CD14-positive monocyte (primary cell): ENCODE results near the gene MTMR6. TPM values are rescaled to one million over a fixed set of nuclear protein-coding genes. Genes with fewer than 3 reads are reported as not detected.

Experiments
- DNase-seq, 3 donors: peaks; one replicate each; pipeline ENCODE4 v3.0.0-alpha.2; 2011 to 2022
- H2AFZ ChIP-seq: 2 replicates; pipeline ENCODE4 v1.6.0; 2012; ENCODE audit warnings: mild to moderate bottlenecking, low read depth, low read length, inconsistent platforms; ENCODE audit not compliant: insufficient read depth, poor library complexity, severe bottlenecking
- H3K27ac ChIP-seq, 2 donors: 1 replicate in 1 of 2; 2 replicates in 1 of 2; pipeline ENCODE4 v1.5.1; 2012 to 2013; ENCODE audit warnings: low read length in 2 of 2, control low read depth in 1 of 2, inconsistent platforms in 1 of 2, low read depth in 1 of 2, mild to moderate bottlenecking in 1 of 2
- H3K27me3 ChIP-seq, 2 donors: one replicate each; pipeline versions ENCODE4 v1.6.0 to v1.6.1; 2011 to 2013; ENCODE audit warnings: low read length in 2 of 2; ENCODE audit not compliant: control insufficient read depth in 2 of 2, insufficient read depth in 2 of 2
- H3K36me3 ChIP-seq, 2 donors: replicated peaks in 1 of 2; 1 replicate in 1 of 2; 2 replicates in 1 of 2; pipeline versions ENCODE4 v1.5.1 to v1.6.1; 2012 to 2013; ENCODE audit warnings: low read length in 2 of 2, control low read depth in 1 of 2, inconsistent platforms in 1 of 2, mild to moderate bottlenecking in 1 of 2; ENCODE audit not compliant: insufficient read depth in 2 of 2, control insufficient read depth in 1 of 2
- H3K4me1 ChIP-seq, 2 donors: 1 replicate in 1 of 2; 2 replicates in 1 of 2; pipeline versions ENCODE4 v1.5.1 to v1.6.1; 2012 to 2013; ENCODE audit warnings: low read length in 2 of 2, control low read depth in 1 of 2, inconsistent platforms in 1 of 2, mild to moderate bottlenecking in 1 of 2, moderate library complexity in 1 of 2; ENCODE audit not compliant: insufficient read depth in 2 of 2, control insufficient read depth in 1 of 2
- H3K4me2 ChIP-seq: replicated peaks from 2 replicates; pipeline ENCODE3; 2012; ENCODE audit warnings: low read length, moderate library complexity, mild to moderate bottlenecking; ENCODE audit not compliant: poor library complexity, severe bottlenecking; ENCODE audit errors: extremely low read depth
- H3K4me3 ChIP-seq, 3 experiments: fragments of 200-600 bp in 1 of 3; sonication (generic) in 1 of 3; replicated peaks in 1 of 3; 1 replicate in 2 of 3; 2 replicates in 1 of 3; pipeline ENCODE4 v1.5.1; 2011 to 2013; ENCODE audit warnings: low read length in 3 of 3, mild to moderate bottlenecking in 3 of 3, control low read depth in 2 of 3, low read depth in 2 of 3, inconsistent platforms in 1 of 3, moderate library complexity in 1 of 3
- H3K79me2 ChIP-seq: 2 replicates; pipeline ENCODE4 v1.6.0; 2012; ENCODE audit warnings: mild to moderate bottlenecking, control low read depth, inconsistent platforms, low read length, moderate library complexity; ENCODE audit not compliant: insufficient read depth
- H3K9ac ChIP-seq: 2 replicates; pipeline ENCODE4 v1.6.0; 2017; ENCODE audit warnings: low read length, mild to moderate bottlenecking; ENCODE audit not compliant: insufficient read depth, poor library complexity, severe bottlenecking
- H3K9me3 ChIP-seq, 2 donors: replicated peaks in 1 of 2; 1 replicate in 1 of 2; 2 replicates in 1 of 2; pipeline versions ENCODE4 v1.5.1 to v1.6.1; 2012 to 2013; ENCODE audit warnings: low read length in 2 of 2, control low read depth in 1 of 2; ENCODE audit not compliant: control insufficient read depth in 1 of 2, insufficient read depth in 1 of 2
- H4K20me1 ChIP-seq: 2 replicates; pipeline ENCODE4 v1.6.0; 2012; ENCODE audit warnings: mild to moderate bottlenecking, low read length, control low read depth, moderate library complexity; ENCODE audit not compliant: insufficient read depth
- H3K27ac Mint-ChIP-seq, 7 donors: one replicate each; pipeline ENCODE4 v1.8.0; 2020; ENCODE audit warnings: mild to moderate bottlenecking in 7 of 7, mixed read lengths in 7 of 7, moderate library complexity in 6 of 7, inconsistent platforms in 2 of 7
- H3K27me3 Mint-ChIP-seq, 3 donors: one replicate each; pipeline ENCODE4 v1.8.0; 2021 to 2022; ENCODE audit warnings: low read depth in 3 of 3, mild to moderate bottlenecking in 3 of 3, mixed read lengths in 3 of 3, moderate library complexity in 3 of 3, inconsistent platforms in 1 of 3
- H3K36me3 Mint-ChIP-seq, 2 donors: one replicate each; pipeline ENCODE4 v1.8.0; 2020; ENCODE audit warnings: mixed read lengths in 2 of 2, inconsistent platforms in 1 of 2, mild to moderate bottlenecking in 1 of 2
- H3K4me1 Mint-ChIP-seq: one replicate; pipeline ENCODE4 v1.8.0; 2020; ENCODE audit warnings: mild to moderate bottlenecking, mixed read lengths
- H3K4me3 Mint-ChIP-seq, 2 donors: one replicate each; pipeline ENCODE4 v1.8.0; 2020; ENCODE audit warnings: mild to moderate bottlenecking in 2 of 2, mixed read lengths in 2 of 2, moderate library complexity in 1 of 2
- H3K9me3 Mint-ChIP-seq, 7 donors: one replicate each; pipeline ENCODE4 v1.8.0; 2020 to 2022; ENCODE audit warnings: mixed read lengths in 7 of 7, mild to moderate bottlenecking in 6 of 7, moderate library complexity in 6 of 7, inconsistent platforms in 2 of 7
- CTCF ChIP-seq: fragments of 200-600 bp; IDR thresholded peaks from one replicate; pipeline ENCODE4 v1.8.0; 2022; ENCODE audit warnings: antibody characterized with exemption, mild to moderate bottlenecking
- WGBS: methylation state at CpG from one replicate; pipeline ENCODE4 v1.1.5; 2013; ENCODE audit warnings: missing lambda C conversion rate; ENCODE audit not compliant: insufficient coverage; 5-methylcytosine and 5-hydroxymethylcytosine counted together
- intact Hi-C, 2 donors: fragments of 100-400 bp; cut with micrococcal nuclease; formaldehyde crosslinking; loops; one replicate each; pipeline versions ENCODE4 v1.15.0 to v1.15.1; 2023
- polyA plus RNA-seq, 3 donors: library from polyadenylated mRNA; depleted of rRNA in 1 of 3; unstranded in 2 of 3; stranded (reverse) in 1 of 3; fragments of 300-500 nt in 2 of 3; fragments of >200 nt in 1 of 3; fragmentation: Illumina TruSeq in 2 of 3; gene quantifications; 1 replicate in 2 of 3; 2 replicates in 1 of 3; pipeline ENCODE4 v1.2.3, GENCODE V29; 2012 to 2021

Gene MTMR6
- polyA plus RNA-seq, 3 donors, result 7.4 to 31.9 (median 24.4) TPM

GRCh38 chr13:25224151-25224550, 63.1 kb downstream of the MTMR6 start:
- H3K36me3 ChIP-seq, result no peaks in the 10 kb centered on the region
- WGBS, result 96% methylated on average over 4 of the region's 9 CpGs
- Mint-ChIP-seq H3K36me3 (no peaks in the 10 kb centered on the region), H3K27ac (no peak overlapping the region), H3K9me3 (peaks cover 0 to 6% (median 0%) of the 10 kb centered on the region in 7 donors), H3K4me1 (peaks cover 16% of the 10 kb centered on the region), H3K27me3 (peaks cover 21 to 46% (median 26%) of the 10 kb centered on the region in 3 donors), H3K4me3 (no peak overlapping the region)
- no peak overlapping the region for H3K4me2 ChIP-seq
- no peak overlapping the region for H3K9ac ChIP-seq
- no peak for DNase-seq
- peaks cover 12% of the 10 kb centered on the region in 2 donors for H3K4me1 ChIP-seq
- TF ChIP-seq CTCF, result no peak
- no peak overlapping the region for H3K27ac ChIP-seq
- H3K9me3 ChIP-seq, result no peaks in the 10 kb centered on the region
- H4K20me1 ChIP-seq, result no peaks in the 10 kb centered on the region
- intact Hi-C loops, result loop anchor here in 1 of 2 donors (10.0 kb wide), 1 partner anchor 141 kb away; no protein-coding TSS in a partner anchor
- H3K4me3 ChIP-seq, result no peak overlapping the region
- peaks cover 7 to 31% of the 10 kb centered on the region in 2 donors for H3K27me3 ChIP-seq
- no peak overlapping the region for H2AFZ ChIP-seq
- no peaks in the 10 kb centered on the region for H3K79me2 ChIP-seq

DNA sequence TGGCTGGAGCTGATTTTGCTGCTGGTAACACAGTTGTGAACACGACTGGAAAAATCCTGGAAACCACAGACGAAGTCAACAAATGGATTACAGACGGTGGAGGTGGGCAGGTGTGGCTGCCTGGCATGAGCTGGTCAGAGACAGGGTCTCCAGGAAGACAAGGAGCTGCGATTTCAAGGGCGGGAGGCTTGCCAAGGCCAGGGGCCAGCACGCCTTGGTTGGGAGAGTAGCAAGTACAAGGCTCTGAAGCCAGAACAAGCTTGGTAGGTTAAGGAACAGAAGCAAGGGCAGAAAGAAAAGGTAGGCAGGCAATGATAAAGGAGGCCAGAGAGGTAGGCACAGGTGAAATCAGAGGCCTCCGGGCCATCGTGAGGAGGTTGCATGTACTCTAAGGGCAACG, 64.5 kb downstream of the MTMR6 start:
- H3K27ac Mint-ChIP-seq, result no peak overlapping the region
- H3K9me3 Mint-ChIP-seq, result peaks cover 0 to 6% (median 0%) of the 10 kb centered on the region in 7 donors
- no peaks in the 10 kb centered on the region for H3K79me2 ChIP-seq
- no peaks in the 10 kb centered on the region for H4K20me1 ChIP-seq
- H3K4me3 Mint-ChIP-seq, result no peak overlapping the region
- no peak overlapping the region for H3K4me3 ChIP-seq
- no peaks in the 10 kb centered on the region for H3K36me3 ChIP-seq
- DNase-seq, result no peak
- H3K4me1 Mint-ChIP-seq, result peaks cover 29% of the 10 kb centered on the region
- no peaks in the 10 kb centered on the region for H3K36me3 Mint-ChIP-seq
- WGBS, result 93% methylated on average over 9 of the region's 9 CpGs
- H3K4me2 ChIP-seq, result no peak overlapping the region
- TF ChIP-seq CTCF, result no peak
- H3K27me3 ChIP-seq, result peaks cover 7 to 18% of the 10 kb centered on the region in 2 donors
- no peak overlapping the region for H2AFZ ChIP-seq
- H3K27me3 Mint-ChIP-seq, result peaks cover 16 to 37% (median 18%) of the 10 kb centered on the region in 3 donors
- peaks cover 25 to 26% of the 10 kb centered on the region in 2 donors for H3K4me1 ChIP-seq
- no peak overlapping the region for H3K9ac ChIP-seq
- intact Hi-C loops, result loop anchor here in 1 of 2 donors (10.0 kb wide), 1 partner anchor 142 kb away; no protein-coding TSS in a partner anchor
- H3K27ac ChIP-seq, result no peak overlapping the region
- no peaks in the 10 kb centered on the region for H3K9me3 ChIP-seq
